ENCODE data around the gene SLC16A2. TPM values are rescaled to one million over a fixed set of nuclear protein-coding genes. Genes with fewer than 3 reads are reported as not detected.

The SLC16A2 gene
- total RNA-seq, 2 experiments from 2014 or later: 0.36 TPM

DNA sequence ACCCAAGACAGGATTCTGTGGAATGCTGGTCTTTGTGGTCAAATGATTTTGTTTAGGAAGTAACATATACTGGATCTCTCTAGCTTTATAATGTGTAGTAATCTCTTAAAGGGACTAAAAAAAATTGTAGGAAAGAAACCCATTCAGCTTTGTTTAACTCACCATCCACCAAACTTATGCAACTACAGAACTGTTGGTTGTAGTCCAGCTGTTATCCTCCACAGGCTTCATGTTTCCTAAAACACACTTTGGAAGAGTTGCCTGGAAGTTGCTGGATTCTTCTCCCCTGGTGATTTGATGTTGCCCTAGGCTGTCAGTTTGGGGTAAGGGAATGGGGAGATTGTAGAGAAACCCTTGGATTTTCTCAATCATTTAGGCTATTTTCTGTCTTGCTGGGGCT lies 103.8 kb downstream of the SLC16A2 start:
- H3K4me1 Mint-ChIP-seq (ENCODE audit: low read depth): no peaks in the 10 kb centered on the region
- TF ChIP-seq, protein P1, sequence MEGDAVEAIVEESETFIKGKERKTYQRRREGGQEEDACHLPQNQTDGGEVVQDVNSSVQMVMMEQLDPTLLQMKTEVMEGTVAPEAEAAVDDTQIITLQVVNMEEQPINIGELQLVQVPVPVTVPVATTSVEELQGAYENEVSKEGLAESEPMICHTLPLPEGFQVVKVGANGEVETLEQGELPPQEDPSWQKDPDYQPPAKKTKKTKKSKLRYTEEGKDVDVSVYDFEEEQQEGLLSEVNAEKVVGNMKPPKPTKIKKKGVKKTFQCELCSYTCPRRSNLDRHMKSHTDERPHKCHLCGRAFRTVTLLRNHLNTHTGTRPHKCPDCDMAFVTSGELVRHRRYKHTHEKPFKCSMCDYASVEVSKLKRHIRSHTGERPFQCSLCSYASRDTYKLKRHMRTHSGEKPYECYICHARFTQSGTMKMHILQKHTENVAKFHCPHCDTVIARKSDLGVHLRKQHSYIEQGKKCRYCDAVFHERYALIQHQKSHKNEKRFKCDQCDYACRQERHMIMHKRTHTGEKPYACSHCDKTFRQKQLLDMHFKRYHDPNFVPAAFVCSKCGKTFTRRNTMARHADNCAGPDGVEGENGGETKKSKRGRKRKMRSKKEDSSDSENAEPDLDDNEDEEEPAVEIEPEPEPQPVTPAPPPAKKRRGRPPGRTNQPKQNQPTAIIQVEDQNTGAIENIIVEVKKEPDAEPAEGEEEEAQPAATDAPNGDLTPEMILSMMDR (IDR thresholded peaks at IDR 0.05): no peak
- H3K9me3 Mint-ChIP-seq: no peaks in the 10 kb centered on the region
- ChIA-PET POLR2A (no interaction called here), CTCF (interaction anchor here (0.9 kb wide), 1 partner anchor 29 kb away, joined by 3 read pairs; no protein-coding TSS in a partner anchor)
- H3K27ac Mint-ChIP-seq: no peak overlapping the region
- ATAC-seq: no peak
- intact Hi-C loops (cut with micrococcal nuclease): no loop called here
- no peak for DNase-seq
- H3K27me3 Mint-ChIP-seq: no peaks in the 10 kb centered on the region
- no peak overlapping the region for H3K4me3 Mint-ChIP-seq
- no peaks in the 10 kb centered on the region for H3K36me3 Mint-ChIP-seq (ENCODE audit: low read depth)

GRCh38 chrX:74526764-74527163 lies 105.5 kb downstream of the SLC16A2 start:
- no peaks in the 10 kb centered on the region for H3K4me1 Mint-ChIP-seq (ENCODE audit: low read depth)
- ChIA-PET POLR2A (interaction anchor here (0.5 kb wide), 1 partner anchor 9 kb away, joined by 3 read pairs; no protein-coding TSS in a partner anchor), CTCF (no interaction called here)
- intact Hi-C loops (cut with micrococcal nuclease): no loop called here
- H3K9me3 Mint-ChIP-seq: no peaks in the 10 kb centered on the region
- no peak for DNase-seq
- H3K27me3 Mint-ChIP-seq: no peaks in the 10 kb centered on the region
- ATAC-seq: no peak
- no peak overlapping the region for H3K4me3 Mint-ChIP-seq
- H3K27ac Mint-ChIP-seq: no peak overlapping the region
- TF ChIP-seq, protein P1 (IDR thresholded peaks at IDR 0.05): no peak
- no peaks in the 10 kb centered on the region for H3K36me3 Mint-ChIP-seq (ENCODE audit: low read depth)

GRCh38 chrX:74527350-74527749 lies 106.1 kb downstream of the SLC16A2 start:
- ATAC-seq (no peak), DNase-seq (no peak)
- Mint-ChIP-seq H3K4me3 (no peak overlapping the region), H3K9me3 (no peaks in the 10 kb centered on the region), H3K27me3 (no peaks in the 10 kb centered on the region), H3K4me1 (ENCODE audit: low read depth) (no peaks in the 10 kb centered on the region), H3K36me3 (ENCODE audit: low read depth) (no peaks in the 10 kb centered on the region), H3K27ac (no peak overlapping the region)
- CTCF ChIA-PET: no interaction called here
- intact Hi-C loops (cut with micrococcal nuclease): no loop called here
- TF ChIP-seq, protein P1 (IDR thresholded peaks at IDR 0.05): no peak
- POLR2A ChIA-PET: no interaction called here

DNA sequence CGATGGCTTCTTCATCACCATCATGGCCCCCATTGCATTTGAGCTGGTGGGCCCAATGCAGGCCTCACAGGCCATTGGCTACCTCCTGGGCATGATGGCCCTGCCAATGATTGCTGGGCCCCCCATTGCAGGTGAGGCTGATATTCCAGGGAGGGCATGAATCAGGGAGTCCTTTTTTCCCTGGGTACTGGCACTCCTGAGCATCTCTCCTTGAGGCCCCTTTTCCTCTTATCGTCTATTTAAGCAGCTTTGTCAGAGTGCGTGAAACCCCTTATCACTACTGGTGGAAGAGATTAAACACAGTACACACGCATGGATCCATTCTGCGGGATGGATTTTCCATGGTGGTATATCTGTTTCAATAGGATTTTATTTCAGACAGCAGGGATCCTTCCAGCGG lies 108.0 kb downstream of the SLC16A2 start:
- ChIA-PET POLR2A (no interaction called here), CTCF (no interaction called here)
- peaks cover 3% of the 10 kb centered on the region for H3K4me1 Mint-ChIP-seq (ENCODE audit: low read depth)
- TF ChIP-seq, protein P1 (IDR thresholded peaks at IDR 0.05): no peak
- no peaks in the 10 kb centered on the region for H3K27me3 Mint-ChIP-seq
- no peak overlapping the region for H3K27ac Mint-ChIP-seq
- intact Hi-C loops (cut with micrococcal nuclease): no loop called here
- no peaks in the 10 kb centered on the region for H3K9me3 Mint-ChIP-seq
- no peak overlapping the region for H3K4me3 Mint-ChIP-seq
- H3K36me3 Mint-ChIP-seq (ENCODE audit: low read depth): no peaks in the 10 kb centered on the region
- ATAC-seq (no peak), DNase-seq (no peak)

DNA sequence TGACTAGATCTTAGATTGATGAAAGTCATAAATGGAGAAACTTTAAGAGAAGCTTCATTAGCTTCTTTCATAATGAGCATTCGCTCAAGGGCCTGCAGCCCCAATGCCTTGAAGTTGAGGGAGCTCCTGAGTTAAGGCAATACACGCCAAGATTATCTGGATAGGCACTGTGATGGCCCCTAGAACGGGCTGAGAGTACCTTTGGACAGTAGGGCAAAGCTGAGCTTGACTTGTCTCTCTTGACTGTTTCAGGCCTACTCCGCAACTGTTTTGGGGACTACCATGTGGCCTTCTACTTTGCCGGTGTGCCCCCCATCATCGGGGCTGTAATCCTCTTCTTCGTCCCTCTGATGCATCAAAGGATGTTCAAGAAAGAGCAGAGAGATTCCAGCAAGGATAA lies 109.8 kb downstream of the SLC16A2 start:
- ChIA-PET POLR2A (no interaction called here), CTCF (interaction anchor here (0.8 kb wide), 1 partner anchor 15 kb away, joined by 3 read pairs; no protein-coding TSS in a partner anchor)
- Mint-ChIP-seq H3K9me3 (no peaks in the 10 kb centered on the region), H3K27ac (no peak overlapping the region), H3K36me3 (ENCODE audit: low read depth) (no peaks in the 10 kb centered on the region), H3K4me3 (no peak overlapping the region), H3K4me1 (ENCODE audit: low read depth) (peaks cover 19% of the 10 kb centered on the region), H3K27me3 (no peaks in the 10 kb centered on the region)
- DNase-seq: no peak
- no peak for ATAC-seq
- TF ChIP-seq, protein P1 (IDR thresholded peaks at IDR 0.05): no peak
- intact Hi-C loops (cut with micrococcal nuclease): no loop called here

Measured in activated CD8-positive, alpha-beta T cell treated with anti-CD3 and anti-CD28 coated beads for 36 hours (primary cell).